HepG2 (cell line): ENCODE data around the gene SCO1. TPM values are rescaled to one million over a fixed set of nuclear protein-coding genes. Genes with fewer than 3 reads are reported as not detected.

Source experiments
- EP300 ChIP-seq, 3 experiments: sonication (generic) in 1 of 3; formaldehyde crosslinking in 1 of 3; IDR thresholded peaks; 2 replicates each; pipeline versions ENCODE4 v1.5.1 to v1.6.1; 2011 to 2020; ENCODE audit warnings: low read depth in 2 of 3, low read length in 2 of 3, borderline replicate concordance in 1 of 3, improper control_type of control experiment in 1 of 3, mild to moderate bottlenecking in 1 of 3, missing genetic modification reagents in 1 of 3, moderate library complexity in 1 of 3
- GTF2F1 ChIP-seq: fragments of 150-350 bp; IDR thresholded peaks from 2 replicates; pipeline ENCODE4 v1.6.1; 2014; ENCODE audit warnings: low read length
- HDAC6 ChIP-seq: fragments of 200-600 bp; sonication (generic); IDR thresholded peaks from 2 replicates; pipeline ENCODE4 v1.7.0; 2017; ENCODE audit warnings: mild to moderate bottlenecking, antibody characterized with exemption, low read length, low read depth
- IRF2 ChIP-seq: IDR thresholded peaks from 2 replicates; pipeline ENCODE4 v1.6.1; 2018; ENCODE audit warnings: missing genetic modification reagents, missing compliant biosample characterization
- ISL2 ChIP-seq: sonication (generic); formaldehyde crosslinking; IDR thresholded peaks from 2 replicates; pipeline ENCODE4 v1.5.0; 2020; ENCODE audit warnings: missing genetic modification reagents
- KDM4B ChIP-seq: sonication (generic); formaldehyde crosslinking; IDR thresholded peaks from 2 replicates; pipeline ENCODE4 v1.4.0; 2020; ENCODE audit warnings: missing genetic modification reagents
- KLF9 ChIP-seq: IDR thresholded peaks from 2 replicates; pipeline ENCODE4 v1.6.1; 2016; ENCODE audit warnings: low read depth
- NBN ChIP-seq: fragments of 450-650 bp; conservative IDR thresholded peaks from 2 replicates; pipeline ENCODE4 v1.6.1; 2017
- NFKB2 ChIP-seq: sonication (generic); formaldehyde crosslinking; IDR thresholded peaks from 2 replicates; pipeline ENCODE4 v1.4.0; 2020; ENCODE audit warnings: missing genetic modification reagents, borderline replicate concordance
- PAF1 ChIP-seq: IDR thresholded peaks from 2 replicates; pipeline ENCODE4 v1.6.1; 2016; ENCODE audit warnings: missing genetic modification reagents, missing compliant biosample characterization
- RFXANK ChIP-seq: IDR thresholded peaks from 2 replicates; pipeline ENCODE4 v1.6.1; 2016
- RNF2 ChIP-seq: fragments of 450-650 bp; conservative IDR thresholded peaks from 2 replicates; pipeline ENCODE4 v1.6.1; 2016; ENCODE audit warnings: low read depth
- SCMH1 ChIP-seq: sonication (generic); formaldehyde crosslinking; IDR thresholded peaks from 2 replicates; pipeline ENCODE4 v1.9.0; 2021; ENCODE audit warnings: missing genetic modification reagents, mild to moderate bottlenecking, borderline replicate concordance
- SIN3A ChIP-seq: IDR thresholded peaks from 2 replicates; pipeline ENCODE4 v1.6.1; 2011; ENCODE audit warnings: low read depth, mild to moderate bottlenecking, control low read depth, low read length, borderline replicate concordance
- SMAD3 ChIP-seq: sonication (generic); formaldehyde crosslinking; IDR thresholded peaks from 2 replicates; pipeline ENCODE4 v1.4.0; 2020; ENCODE audit warnings: missing genetic modification reagents
- SP140L ChIP-seq: sonication (generic); formaldehyde crosslinking; IDR thresholded peaks from 2 replicates; pipeline ENCODE4 v1.4.0; 2020; ENCODE audit warnings: missing genetic modification reagents, borderline replicate concordance
- YEATS2 ChIP-seq: sonication (generic); formaldehyde crosslinking; IDR thresholded peaks from 2 replicates; pipeline ENCODE4 v1.4.0; 2020; ENCODE audit warnings: missing genetic modification reagents, borderline replicate concordance
- ZNF124 ChIP-seq: sonication (generic); formaldehyde crosslinking; IDR thresholded peaks from 2 replicates; pipeline ENCODE4 v1.4.0; 2020; ENCODE audit warnings: missing genetic modification reagents
- ZNF296 ChIP-seq: sonication (generic); formaldehyde crosslinking; conservative IDR thresholded peaks from 2 replicates; pipeline ENCODE4 v1.5.0; 2020; ENCODE audit warnings: mild to moderate bottlenecking, missing genetic modification reagents
- ZNF549 ChIP-seq: sonication (generic); formaldehyde crosslinking; IDR thresholded peaks from 2 replicates; pipeline ENCODE4 v1.5.0; 2020; ENCODE audit warnings: missing genetic modification reagents
- polyA plus RNA-seq, 8 experiments: library from polyadenylated mRNA; depleted of rRNA in 3 of 8; stranded (reverse) in 7 of 8; unstranded in 1 of 8; fragments of >200 nt; fragmentation: Illumina TruSeq in 4 of 8; extraction: Trizol in 4 of 8; gene quantifications; 2 replicates each; pipeline versions ENCODE4 v1.2.1 to v1.2.3, GENCODE V29; 2011 to 2016; ENCODE audit warnings: low read depth in 4 of 8, missing spikeins in 1 of 8, mixed read lengths in 1 of 8; ENCODE audit not compliant: insufficient read depth in 1 of 8
- total RNA-seq, 5 experiments: library from RNA; depleted of rRNA; stranded (reverse); fragments of >200 nt; fragmentation: Illumina TruSeq; extraction: Trizol; gene quantifications; 2 replicates each; pipeline ENCODE4 v1.2.3, GENCODE V29; 2016; ENCODE audit warnings: low read depth in 1 of 5
- TF ChIP-seq, protein P1 (sequence below): IDR thresholded peaks from 2 replicates; pipeline ENCODE4 v1.6.1; 2012; ENCODE audit warnings: low read length, improper control_type of control experiment
- TF ChIP-seq, protein P2 (sequence below): sonication (generic); formaldehyde crosslinking; IDR thresholded peaks from 2 replicates; pipeline ENCODE4 v1.9.0; 2021; ENCODE audit warnings: missing genetic modification reagents, borderline replicate concordance
- TF ChIP-seq, protein P3 (sequence below): sonication (generic); formaldehyde crosslinking; IDR thresholded peaks from 2 replicates; pipeline ENCODE4 v1.8.1; 2023; ENCODE audit warnings: missing genetic modification reagents, mild to moderate bottlenecking, borderline replicate concordance
- TF ChIP-seq, protein P4 (sequence below): sonication (generic); formaldehyde crosslinking; IDR thresholded peaks from 2 replicates; pipeline ENCODE4 v1.8.1; 2023; ENCODE audit warnings: missing genetic modification reagents, inconsistent platforms, borderline replicate concordance

Gene SCO1
- total and polyA plus RNA-seq, 2 of the 13 experiments (the other 11 are each of a cell fraction or from before 2014, with no cell fraction given), result 11.4 to 50.3 TPM

DNA sequence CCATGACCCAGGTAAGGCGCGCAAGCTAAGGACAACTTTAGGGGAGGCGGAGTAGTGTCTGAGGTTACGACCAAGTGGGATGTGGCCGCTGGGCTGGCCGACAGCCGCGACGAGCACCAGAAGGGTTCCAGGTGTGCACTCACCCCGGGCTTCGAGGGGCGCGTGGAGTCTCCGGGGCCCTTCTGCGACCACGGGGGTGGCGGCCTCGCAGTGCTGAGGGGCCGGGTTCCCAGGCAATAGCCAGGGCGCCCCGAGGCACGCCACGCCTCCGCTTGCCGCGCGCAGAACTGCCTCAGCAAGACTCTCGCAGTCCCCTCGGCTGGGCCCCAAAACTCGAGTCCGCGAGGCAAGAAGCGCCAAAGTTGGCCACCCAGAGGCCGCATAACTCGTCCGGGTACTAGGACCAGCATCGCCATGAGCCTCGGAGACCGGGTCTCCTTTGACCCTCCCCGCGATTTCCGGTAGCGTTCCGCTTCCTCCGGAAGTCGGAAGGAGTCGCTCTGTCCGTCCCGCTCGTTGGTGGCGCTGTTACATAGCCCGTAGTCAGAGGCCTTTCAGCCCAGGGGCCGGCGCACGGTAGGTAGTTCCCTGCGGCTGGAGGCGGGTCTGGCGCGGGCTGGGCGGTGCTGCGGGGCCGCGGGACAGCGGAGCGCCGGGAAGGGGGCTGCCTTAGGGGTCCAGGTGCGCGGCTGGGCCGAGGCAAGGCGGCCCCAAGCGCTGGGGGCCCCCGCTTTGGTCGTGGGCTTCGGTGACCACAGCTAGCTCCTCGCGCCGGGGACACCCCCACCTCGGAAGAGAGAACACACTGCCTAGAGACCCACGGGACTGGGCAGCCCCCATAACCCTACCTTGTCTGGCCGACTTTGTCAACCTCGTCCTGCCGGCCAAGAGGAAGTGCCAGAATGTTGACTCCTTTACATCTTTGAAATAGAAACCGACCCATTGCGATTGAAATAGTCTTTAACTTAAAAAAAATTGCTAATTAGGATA is at the start of gene SCO1, which contains the start of gene ADPRM (continued):
- TF ChIP-seq, protein P1, sequence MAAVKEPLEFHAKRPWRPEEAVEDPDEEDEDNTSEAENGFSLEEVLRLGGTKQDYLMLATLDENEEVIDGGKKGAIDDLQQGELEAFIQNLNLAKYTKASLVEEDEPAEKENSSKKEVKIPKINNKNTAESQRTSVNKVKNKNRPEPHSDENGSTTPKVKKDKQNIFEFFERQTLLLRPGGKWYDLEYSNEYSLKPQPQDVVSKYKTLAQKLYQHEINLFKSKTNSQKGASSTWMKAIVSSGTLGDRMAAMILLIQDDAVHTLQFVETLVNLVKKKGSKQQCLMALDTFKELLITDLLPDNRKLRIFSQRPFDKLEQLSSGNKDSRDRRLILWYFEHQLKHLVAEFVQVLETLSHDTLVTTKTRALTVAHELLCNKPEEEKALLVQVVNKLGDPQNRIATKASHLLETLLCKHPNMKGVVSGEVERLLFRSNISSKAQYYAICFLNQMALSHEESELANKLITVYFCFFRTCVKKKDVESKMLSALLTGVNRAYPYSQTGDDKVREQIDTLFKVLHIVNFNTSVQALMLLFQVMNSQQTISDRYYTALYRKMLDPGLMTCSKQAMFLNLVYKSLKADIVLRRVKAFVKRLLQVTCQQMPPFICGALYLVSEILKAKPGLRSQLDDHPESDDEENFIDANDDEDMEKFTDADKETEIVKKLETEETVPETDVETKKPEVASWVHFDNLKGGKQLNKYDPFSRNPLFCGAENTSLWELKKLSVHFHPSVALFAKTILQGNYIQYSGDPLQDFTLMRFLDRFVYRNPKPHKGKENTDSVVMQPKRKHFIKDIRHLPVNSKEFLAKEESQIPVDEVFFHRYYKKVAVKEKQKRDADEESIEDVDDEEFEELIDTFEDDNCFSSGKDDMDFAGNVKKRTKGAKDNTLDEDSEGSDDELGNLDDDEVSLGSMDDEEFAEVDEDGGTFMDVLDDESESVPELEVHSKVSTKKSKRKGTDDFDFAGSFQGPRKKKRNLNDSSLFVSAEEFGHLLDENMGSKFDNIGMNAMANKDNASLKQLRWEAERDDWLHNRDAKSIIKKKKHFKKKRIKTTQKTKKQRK, result no peak
- TF ChIP-seq ZNF124 (CRISPR knock-in tag) (peak; percentile 65; the same call in 1 of the 2 replicates), SP140L (CRISPR knock-in tag) (no peak), SIN3A (peak; percentile 84), EP300 (IDR thresholded peaks at IDR 0.05; ENCODE audit: low read depth in 2 of 2, low read length in 2 of 2) (no peak), EP300 (CRISPR knock-in tag; IDR thresholded peaks at IDR 0.05; ENCODE audit: borderline replicate concordance) (peak; percentile 48; the same call in 1 of the 2 replicates), KLF9 (CRISPR knock-in tag) (no peak), IRF2 (CRISPR knock-in tag) (peak; percentile 94), SCMH1 (no peak), RFXANK (no peak), ZNF296 (CRISPR knock-in tag) (peak; percentile 77; the same call in 1 of the 2 replicates), NBN (no peak), PAF1 (CRISPR knock-in tag) (no peak), YEATS2 (CRISPR knock-in tag) (peak; percentile 96), KDM4B (CRISPR knock-in tag) (peak; percentile 65; the same call in 1 of the 2 replicates), ZNF549 (CRISPR knock-in tag) (no peak), GTF2F1 (no peak), ISL2 (CRISPR knock-in tag) (no peak; the same call in 1 of the 2 replicates), RNF2 (no peak; the same call in 1 of the 2 replicates), SMAD3 (CRISPR knock-in tag) (peak; percentile 85; the same call in 1 of the 2 replicates), HDAC6 (no peak), NFKB2 (CRISPR knock-in tag) (peak; percentile 88; the same call in 1 of the 2 replicates)
- TF ChIP-seq, protein P2, sequence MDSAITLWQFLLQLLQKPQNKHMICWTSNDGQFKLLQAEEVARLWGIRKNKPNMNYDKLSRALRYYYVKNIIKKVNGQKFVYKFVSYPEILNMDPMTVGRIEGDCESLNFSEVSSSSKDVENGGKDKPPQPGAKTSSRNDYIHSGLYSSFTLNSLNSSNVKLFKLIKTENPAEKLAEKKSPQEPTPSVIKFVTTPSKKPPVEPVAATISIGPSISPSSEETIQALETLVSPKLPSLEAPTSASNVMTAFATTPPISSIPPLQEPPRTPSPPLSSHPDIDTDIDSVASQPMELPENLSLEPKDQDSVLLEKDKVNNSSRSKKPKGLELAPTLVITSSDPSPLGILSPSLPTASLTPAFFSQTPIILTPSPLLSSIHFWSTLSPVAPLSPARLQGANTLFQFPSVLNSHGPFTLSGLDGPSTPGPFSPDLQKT (CRISPR knock-in tag), result peak; percentile 76; the same call in 1 of the 2 replicates
- TF ChIP-seq, protein P3, sequence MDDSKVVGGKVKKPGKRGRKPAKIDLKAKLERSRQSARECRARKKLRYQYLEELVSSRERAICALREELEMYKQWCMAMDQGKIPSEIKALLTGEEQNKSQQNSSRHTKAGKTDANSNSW (CRISPR knock-in tag), result no peak
- TF ChIP-seq, protein P4, sequence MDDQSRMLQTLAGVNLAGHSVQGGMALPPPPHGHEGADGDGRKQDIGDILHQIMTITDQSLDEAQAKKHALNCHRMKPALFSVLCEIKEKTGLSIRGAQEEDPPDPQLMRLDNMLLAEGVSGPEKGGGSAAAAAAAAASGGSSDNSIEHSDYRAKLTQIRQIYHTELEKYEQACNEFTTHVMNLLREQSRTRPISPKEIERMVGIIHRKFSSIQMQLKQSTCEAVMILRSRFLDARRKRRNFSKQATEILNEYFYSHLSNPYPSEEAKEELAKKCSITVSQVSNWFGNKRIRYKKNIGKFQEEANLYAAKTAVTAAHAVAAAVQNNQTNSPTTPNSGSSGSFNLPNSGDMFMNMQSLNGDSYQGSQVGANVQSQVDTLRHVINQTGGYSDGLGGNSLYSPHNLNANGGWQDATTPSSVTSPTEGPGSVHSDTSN (CRISPR knock-in tag), result peak; percentile 76; the same call in 1 of the 2 replicates
- TF ChIP-seq, all 625 proteins: peak for 301
